ENCODE results near the gene NLRP12.

Gene NLRP12

DNA sequence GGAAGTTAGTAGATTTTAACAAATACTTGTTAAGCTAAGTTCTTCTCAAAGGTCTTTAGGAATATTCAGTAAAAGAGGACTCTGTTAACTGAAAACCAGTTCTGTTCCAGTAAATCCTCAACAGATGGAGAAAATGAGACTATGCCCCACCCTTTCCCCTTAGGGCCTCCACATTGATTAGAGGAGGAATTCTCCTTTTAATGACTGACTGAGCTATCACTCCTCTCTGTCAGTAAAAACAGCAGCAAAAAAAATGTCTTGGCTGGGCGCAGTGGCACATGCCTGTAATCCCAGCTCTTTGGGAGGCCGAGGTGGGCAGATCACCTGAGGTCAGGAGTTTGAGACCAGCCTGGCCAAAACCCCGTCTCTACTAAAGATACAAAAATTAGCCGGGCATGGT is 50.1 kb downstream of the NLRP12 start:
- no peaks in the 10 kb centered on the region for H3K9me3 ChIP-seq (ENCODE audit: control insufficient read depth, insufficient read depth, low read depth, low read length)
- POLR2A ChIA-PET = no interaction called here
- TF ChIP-seq, protein P1, sequence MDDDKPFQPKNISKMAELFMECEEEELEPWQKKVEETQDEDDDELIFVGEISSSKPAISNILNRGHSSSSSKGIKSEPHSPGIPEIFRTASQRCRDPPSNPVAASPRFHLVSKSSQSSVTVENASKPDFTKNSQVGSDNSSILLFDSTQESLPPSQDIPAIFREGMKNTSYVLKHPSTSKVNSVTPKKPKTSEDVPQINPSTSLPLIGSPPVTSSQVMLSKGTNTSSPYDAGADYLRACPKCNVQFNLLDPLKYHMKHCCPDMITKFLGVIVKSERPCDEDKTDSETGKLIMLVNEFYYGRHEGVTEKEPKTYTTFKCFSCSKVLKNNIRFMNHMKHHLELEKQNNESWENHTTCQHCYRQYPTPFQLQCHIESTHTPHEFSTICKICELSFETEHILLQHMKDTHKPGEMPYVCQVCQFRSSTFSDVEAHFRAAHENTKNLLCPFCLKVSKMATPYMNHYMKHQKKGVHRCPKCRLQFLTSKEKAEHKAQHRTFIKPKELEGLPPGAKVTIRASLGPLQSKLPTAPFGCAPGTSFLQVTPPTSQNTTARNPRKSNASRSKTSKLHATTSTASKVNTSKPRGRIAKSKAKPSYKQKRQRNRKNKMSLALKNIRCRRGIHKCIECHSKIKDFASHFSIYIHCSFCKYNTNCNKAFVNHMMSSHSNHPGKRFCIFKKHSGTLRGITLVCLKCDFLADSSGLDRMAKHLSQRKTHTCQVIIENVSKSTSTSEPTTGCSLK (tag by site-specific recombination; IDR thresholded peaks at IDR 0.05) = no peak
- TF ChIP-seq ZNF560 (tag by site-specific recombination; IDR thresholded peaks at IDR 0.05; ENCODE audit: borderline replicate concordance) = no peak
- TF ChIP-seq ZBTB1 (tag by site-specific recombination; IDR thresholded peaks at IDR 0.05) = no peak
- TF ChIP-seq, protein P2, sequence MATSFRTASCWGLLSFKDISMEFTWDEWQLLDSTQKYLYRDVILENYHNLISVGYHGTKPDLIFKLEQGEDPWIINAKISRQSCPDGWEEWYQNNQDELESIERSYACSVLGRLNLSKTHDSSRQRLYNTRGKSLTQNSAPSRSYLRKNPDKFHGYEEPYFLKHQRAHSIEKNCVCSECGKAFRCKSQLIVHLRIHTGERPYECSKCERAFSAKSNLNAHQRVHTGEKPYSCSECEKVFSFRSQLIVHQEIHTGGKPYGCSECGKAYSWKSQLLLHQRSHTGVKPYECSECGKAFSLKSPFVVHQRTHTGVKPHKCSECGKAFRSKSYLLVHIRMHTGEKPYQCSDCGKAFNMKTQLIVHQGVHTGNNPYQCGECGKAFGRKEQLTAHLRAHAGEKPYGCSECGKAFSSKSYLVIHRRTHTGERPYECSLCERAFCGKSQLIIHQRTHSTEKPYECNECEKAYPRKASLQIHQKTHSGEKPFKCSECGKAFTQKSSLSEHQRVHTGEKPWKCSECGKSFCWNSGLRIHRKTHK (tag by site-specific recombination; IDR thresholded peaks at IDR 0.05) = no peak
- TF ChIP-seq ZFP69B (tag by site-specific recombination; IDR thresholded peaks at IDR 0.05) = no peak
- TF ChIP-seq SP3 (tag by site-specific recombination; IDR thresholded peaks at IDR 0.05) = no peak
- TF ChIP-seq ZNF639 (tag by site-specific recombination; IDR thresholded peaks at IDR 0.05) = no peak
- TF ChIP-seq ZNF223 (tag by site-specific recombination; IDR thresholded peaks at IDR 0.05) = no peak
- TF ChIP-seq, protein P3, sequence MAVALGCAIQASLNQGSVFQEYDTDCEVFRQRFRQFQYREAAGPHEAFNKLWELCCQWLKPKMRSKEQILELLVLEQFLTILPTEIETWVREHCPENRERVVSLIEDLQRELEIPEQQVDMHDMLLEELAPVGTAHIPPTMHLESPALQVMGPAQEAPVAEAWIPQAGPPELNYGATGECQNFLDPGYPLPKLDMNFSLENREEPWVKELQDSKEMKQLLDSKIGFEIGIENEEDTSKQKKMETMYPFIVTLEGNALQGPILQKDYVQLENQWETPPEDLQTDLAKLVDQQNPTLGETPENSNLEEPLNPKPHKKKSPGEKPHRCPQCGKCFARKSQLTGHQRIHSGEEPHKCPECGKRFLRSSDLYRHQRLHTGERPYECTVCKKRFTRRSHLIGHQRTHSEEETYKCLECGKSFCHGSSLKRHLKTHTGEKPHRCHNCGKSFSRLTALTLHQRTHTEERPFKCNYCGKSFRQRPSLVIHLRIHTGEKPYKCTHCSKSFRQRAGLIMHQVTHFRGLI (tag by site-specific recombination; IDR thresholded peaks at IDR 0.05) = no peak
- H3K4me3 ChIP-seq (ENCODE audit: low read depth, low read length) = no peak overlapping the region
- H3K36me3 ChIP-seq (ENCODE audit: control insufficient read depth in 2 of 2, insufficient read depth in 1 of 2, low read length in 2 of 2) = no peaks in the 10 kb centered on the region
- H3K27ac ChIP-seq (ENCODE audit: extremely low read depth, low read depth, low read length) = no peak overlapping the region
- CTCF ChIA-PET = interaction anchor here (3.3 to 3.8 kb wide), 2 partner anchors 20 to 256 kb away, joined by 21 to 42 read pairs; no protein-coding TSS in a partner anchor
- no peaks in the 10 kb centered on the region for H3K4me1 ChIP-seq (ENCODE audit: control insufficient read depth, insufficient read depth, low read length)

DNA sequence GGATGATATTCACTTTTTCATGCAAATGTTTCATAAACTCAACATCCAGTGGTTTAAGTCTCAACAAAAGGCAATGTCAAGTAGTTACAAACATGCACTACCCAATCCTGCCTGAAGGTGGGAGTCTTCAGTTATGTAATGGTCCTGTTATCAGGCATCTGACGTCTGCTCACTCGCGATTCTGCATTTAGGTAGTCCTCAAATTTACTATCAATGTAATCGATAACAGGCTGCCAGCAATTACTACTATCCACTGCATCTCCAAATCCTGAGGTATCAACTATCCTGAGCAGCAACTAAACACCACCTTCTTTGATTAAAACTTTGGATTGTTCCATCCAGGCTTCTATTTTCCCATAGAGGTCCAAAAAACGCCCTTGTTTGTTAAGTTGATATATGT is 51.2 kb downstream of the NLRP12 start:
- peak; percentile 23; the same call in 1 of the 2 replicates for TF ChIP-seq ZBTB17 (tag by site-specific recombination; IDR thresholded peaks at IDR 0.05)
- no peak for TF ChIP-seq ZNF701 (tag by site-specific recombination; IDR thresholded peaks at IDR 0.05)
- TF ChIP-seq ZNF639 (tag by site-specific recombination; IDR thresholded peaks at IDR 0.05) = no peak
- no peak for TF ChIP-seq ZNF623 (tag by site-specific recombination; IDR thresholded peaks at IDR 0.05)
- peak; percentile 60 for TF ChIP-seq ZNF654 (tag by site-specific recombination; IDR thresholded peaks at IDR 0.05; ENCODE audit: low read depth)
- TF ChIP-seq BCL11B (tag by site-specific recombination; IDR thresholded peaks at IDR 0.05; ENCODE audit: low read depth) = no peak
- TF ChIP-seq ZNF398 (tag by site-specific recombination; IDR thresholded peaks at IDR 0.05) = no peak
- TF ChIP-seq ZNF362 (tag by site-specific recombination; IDR thresholded peaks at IDR 0.05) = no peak
- TF ChIP-seq CTCF (tag by site-specific recombination; IDR thresholded peaks at IDR 0.05) = peak; percentile 42; the same call in 1 of the 2 replicates
- no peak for TF ChIP-seq SCRT1 (tag by site-specific recombination; IDR thresholded peaks at IDR 0.05; ENCODE audit: borderline replicate concordance)
- TF ChIP-seq SALL2 (tag by site-specific recombination; IDR thresholded peaks at IDR 0.05; ENCODE audit: borderline replicate concordance) = no peak
- TF ChIP-seq ZNF561 (tag by site-specific recombination; IDR thresholded peaks at IDR 0.05; ENCODE audit: borderline replicate concordance) = no peak
- TF ChIP-seq ZNF184 (tag by site-specific recombination; IDR thresholded peaks at IDR 0.05) = no peak
- TF ChIP-seq ZNF404 (tag by site-specific recombination; IDR thresholded peaks at IDR 0.05) = no peak
- POLR2A ChIA-PET = no interaction called here
- Histone ChIP-seq H3K36me3 (ENCODE audit: control insufficient read depth in 2 of 2, insufficient read depth in 1 of 2, low read length in 2 of 2) (no peaks in the 10 kb centered on the region), H3K9me3 (ENCODE audit: control insufficient read depth, insufficient read depth, low read depth, low read length) (no peaks in the 10 kb centered on the region), H3K27ac (ENCODE audit: extremely low read depth, low read depth, low read length) (no peak overlapping the region), H3K4me3 (ENCODE audit: low read depth, low read length) (no peak overlapping the region), H3K4me1 (ENCODE audit: control insufficient read depth, insufficient read depth, low read length) (no peaks in the 10 kb centered on the region)
- CTCF ChIA-PET = interaction anchor here (0.6 to 3.8 kb wide), 5 partner anchors 21 to 728 kb away, joined by 3 to 42 read pairs (median 4); partner anchors contain the start of gene ERVV-2
